COLO668 (cell line): ENCODE data around the gene SV2A.

Experiments
- DNase-seq: peaks from one replicate; lab custom pipeline; 2025; ENCODE audit not compliant: unreplicated experiment; lab: John Stamatoyannopoulos, UW

Gene SV2A

GRCh38 chr1:149929856-149930255 lies 12.2 kb upstream of the SV2A start:
- DNase-seq: no peak

- DNase-seq: no peak
These were observed 10.7 kb upstream of the SV2A start for GRCh38 chr1:149928401-149928724.

GRCh38 chr1:149927563-149928400 lies 10.1 kb upstream of the SV2A start, which contains the start of gene SF3B4:
Gene SF3B4, minus strand, starts transcription at chr1:149927803. Its CDS starts 44 bp downstream, at chr1:149927759.
- peak; percentile 98 for DNase-seq

- no peak for DNase-seq
These were observed 9.5 kb upstream of the SV2A start for GRCh38 chr1:149927056-149927562.

GRCh38 chr1:149926296-149926695 lies 8.7 kb upstream of the SV2A start:
- no peak for DNase-seq

- DNase-seq: no peak
These were observed 8.1 kb upstream of the SV2A start for GRCh38 chr1:149925751-149926150.

- DNase-seq: no peak
These were observed 7.7 kb upstream of the SV2A start for GRCh38 chr1:149925345-149925744.

- DNase-seq: no peak
These were observed 6.0 kb upstream of the SV2A start for GRCh38 chr1:149923626-149924025.

- DNase-seq: no peak
These were observed 769 bp downstream of the SV2A start for GRCh38 chr1:149916898-149917252.

- DNase-seq: no peak
These were observed 1.3 kb downstream of the SV2A start for GRCh38 chr1:149916193-149916897.

GRCh38 chr1:149915429-149916192 lies 2.0 kb downstream of the SV2A start:
- no peak for DNase-seq

- DNase-seq: no peak
These were observed 3.1 kb downstream of the SV2A start for GRCh38 chr1:149914545-149914944.

GRCh38 chr1:149906570-149907075 lies 11.0 kb downstream of the SV2A start:
- no peak for DNase-seq

GRCh38 chr1:149903836-149904491 lies 13.7 kb downstream of the SV2A start:
- no peak for DNase-seq

- peak; percentile 96 for DNase-seq
These were observed 18.0 kb downstream of the SV2A start, which contains the start of gene BOLA1 for GRCh38 chr1:149899460-149900284. Gene BOLA1, plus strand, starts transcription at chr1:149899568. Its CDS starts 492 bp downstream, at chr1:149900060.

GRCh38 chr1:149896575-149896974 lies 21.1 kb downstream of the SV2A start:
- no peak for DNase-seq

GRCh38 chr1:149888999-149889289 lies 28.7 kb downstream of the SV2A start:
- DNase-seq: no peak

GRCh38 chr1:149888247-149888998 lies 29.2 kb downstream of the SV2A start:
- DNase-seq: peak; percentile 77
